Measurements from ENCODE around the gene DDR2. TPM values are rescaled to one million over a fixed set of nuclear protein-coding genes. Genes with fewer than 3 reads are reported as not detected.
"Not testable (repeated sequence)": the region's sequence is repeated elsewhere in the genome, so short reads cannot be mapped to it uniquely, and the experiment has no call there.

The DDR2 gene
- total RNA-seq, 4 donors from 2014 or later = 76.5 to 120 (median 103) TPM

DNA sequence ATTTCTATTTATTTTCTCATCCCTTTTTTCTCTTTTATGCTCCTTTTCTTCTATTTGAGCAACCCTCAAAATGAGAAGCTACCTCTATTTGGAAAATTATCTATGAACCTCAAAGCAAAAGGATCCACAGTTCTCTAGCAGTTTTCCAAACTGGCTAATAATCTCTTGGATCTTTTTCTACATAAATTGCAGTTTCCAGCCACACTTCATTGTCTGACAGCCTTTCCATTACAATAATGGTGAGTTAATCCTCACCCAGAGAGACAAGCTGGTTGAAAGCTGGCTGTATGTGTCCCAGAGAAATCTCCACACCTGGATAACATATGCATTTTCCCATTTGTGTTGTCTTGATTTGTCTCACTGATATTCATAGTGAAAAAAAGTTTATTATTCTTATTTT lies 141.7 kb downstream of the DDR2 start:
- Histone ChIP-seq H3K27ac (no peak overlapping the region), H3K9me3 (no peaks in the 10 kb centered on the region), H3K4me1 (no peaks in the 10 kb centered on the region), H3K36me3 (peaks cover 0 to 79% (median 0%) of the 10 kb centered on the region in 3 donors), H3K27me3 (no peaks in the 10 kb centered on the region), H3K4me3 (no peak overlapping the region)
- TF ChIP-seq EP300 (IDR thresholded peaks at IDR 0.05) = no peak
- no peak for TF ChIP-seq POLR2A (IDR thresholded peaks at IDR 0.05)
- no peak for TF ChIP-seq CTCF (IDR thresholded peaks at IDR 0.05)
- no peak for DNase-seq (ENCODE audit: low spot score in 2 of 2)

DNA sequence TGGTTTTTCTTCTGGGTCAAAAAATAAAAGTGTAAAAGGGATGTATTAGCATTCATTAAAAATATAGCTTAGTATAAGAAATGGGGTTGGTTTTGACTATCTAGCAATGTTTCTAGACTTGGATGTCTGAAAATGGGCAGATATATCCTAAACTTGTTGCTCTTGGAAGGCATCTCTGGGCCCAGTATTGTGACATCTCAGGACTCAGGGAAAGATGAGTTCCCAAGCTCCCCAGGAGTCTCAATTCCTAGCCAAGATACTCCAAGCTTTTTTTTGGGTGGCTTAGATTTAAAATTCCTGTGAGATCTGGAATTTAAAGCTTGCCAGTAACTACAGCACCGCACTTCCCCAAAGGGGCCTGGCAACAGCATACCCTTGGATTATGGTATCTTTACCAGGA lies 146.8 kb downstream of the DDR2 start:
- H3K36me3 ChIP-seq = peaks cover 0 to 66% (median 5%) of the 10 kb centered on the region in 3 donors
- 96 to 97% methylated on average over 1 of the region's 1 CpG for WGBS, 2 donors
- TF ChIP-seq POLR2A (IDR thresholded peaks at IDR 0.05) = no peak
- TF ChIP-seq CTCF (IDR thresholded peaks at IDR 0.05) = no peak

GRCh38 chr1:162782671-162783070 lies 150.4 kb downstream of the DDR2 start:
- Histone ChIP-seq H3K27ac (no peak overlapping the region), H3K27me3 (no peaks in the 10 kb centered on the region), H3K4me3 (no peak overlapping the region), H3K4me1 (no peaks in the 10 kb centered on the region), H3K9me3 (no peaks in the 10 kb centered on the region), H3K36me3 (peaks cover 0 to 41% (median 5%) of the 10 kb centered on the region in 3 donors)
- no peak for DNase-seq (ENCODE audit: low spot score in 2 of 2)
- no peak for TF ChIP-seq CTCF (IDR thresholded peaks at IDR 0.05)

More for the DNA sequence above, 146.8 kb downstream of the DDR2 start:
- no peak overlapping the region for H3K4me3 ChIP-seq
- no peaks in the 10 kb centered on the region for H3K4me1 ChIP-seq
- no peaks in the 10 kb centered on the region for H3K27me3 ChIP-seq
- H3K9me3 ChIP-seq = no peaks in the 10 kb centered on the region
- DNase-seq (ENCODE audit: low spot score in 2 of 2) = no peak
- H3K27ac ChIP-seq = no peak overlapping the region

DNA sequence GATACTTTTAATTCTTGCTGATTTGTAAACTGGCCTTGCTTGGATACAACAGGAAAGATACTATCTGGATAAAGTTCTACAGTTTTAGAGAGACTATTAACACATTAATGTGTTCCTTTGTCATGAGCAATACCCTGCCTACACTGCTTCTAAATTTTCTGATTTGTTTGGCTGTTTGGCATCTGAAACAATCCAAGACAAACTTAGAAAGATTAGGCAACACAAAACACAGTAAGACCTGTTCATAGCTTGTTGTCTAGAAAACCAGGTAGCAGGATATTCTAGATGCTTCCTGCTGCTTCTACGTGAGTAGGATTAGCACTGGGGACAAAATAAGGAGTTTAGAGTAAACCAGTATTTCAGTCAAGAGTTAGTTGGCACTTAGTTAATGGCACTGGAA lies 152.7 kb downstream of the DDR2 start:
- H3K27ac ChIP-seq; H3K27me3 ChIP-seq; DNase-seq (ENCODE audit: low spot score in 2 of 2); H3K4me1 ChIP-seq; H3K9me3 ChIP-seq; H3K4me3 ChIP-seq: not testable (repeated sequence)
- WGBS, 2 donors = 100% methylated on average over 1 of the region's 1 CpG
- H3K36me3 ChIP-seq = peaks cover 0 to 23% (median 5%) of the 10 kb centered on the region in 3 donors

- WGBS, 2 donors = 88 to 91% methylated on average over 1 of the region's 1 CpG
These were observed 156.5 kb downstream of the DDR2 start for GRCh38 chr1:162788783-162789182.

GRCh38 chr1:162790303-162790984 lies 158.2 kb downstream of the DDR2 start, which contains the start of gene HSD17B7:
Gene HSD17B7, plus strand, starts transcription at chr1:162790702. Its CDS starts 99 bp downstream, at chr1:162790801.
- Histone ChIP-seq H3K4me3 (peak within 1 kb of the TSS; percentile 43 to 58 (median 50)), H3K27ac (peak within 1 kb of the TSS; percentile 86 to 94 (median 91))
- H3K9me3 ChIP-seq, H3K4me1 ChIP-seq, H3K36me3 ChIP-seq, H3K27me3 ChIP-seq: not testable (repeated sequence)
- peak in 1 of 2 donors; percentile 75 for TF ChIP-seq POLR2A (IDR thresholded peaks at IDR 0.05)
- TF ChIP-seq EP300 (IDR thresholded peaks at IDR 0.05) = peak; percentile 78 to 89
- TF ChIP-seq CTCF (IDR thresholded peaks at IDR 0.05) = peak in 1 of 5 experiments; percentile 44
- WGBS, 2 donors = 2% methylated on average over 10 to 21 of the region's 49 CpGs
- peak; percentile 49 to 63 for DNase-seq (ENCODE audit: low spot score in 2 of 2)

More at GRCh38 chr1:162788783-162789182, 156.5 kb downstream of the DDR2 start:
- H3K27ac ChIP-seq; H3K4me1 ChIP-seq; H3K27me3 ChIP-seq; H3K9me3 ChIP-seq; H3K4me3 ChIP-seq; H3K36me3 ChIP-seq; DNase-seq (ENCODE audit: low spot score in 2 of 2): not testable (repeated sequence)

DNA sequence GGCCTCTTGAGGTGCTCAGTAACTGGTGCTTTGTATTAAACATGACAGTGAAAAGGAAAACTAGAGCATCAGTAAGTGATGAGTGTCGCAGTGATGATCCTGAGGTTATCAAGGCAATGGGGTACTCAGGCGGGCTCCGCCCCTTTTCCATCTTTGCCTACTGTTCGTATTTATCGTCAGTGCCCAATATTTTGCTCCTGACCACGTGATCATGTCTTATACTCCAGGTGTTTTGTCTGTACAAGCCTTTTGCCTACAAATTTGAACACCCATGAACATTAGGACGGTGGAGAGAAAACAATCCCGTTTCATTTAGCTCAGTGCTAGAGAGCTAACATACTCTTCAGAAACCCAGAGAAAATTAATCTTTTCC lies 158.7 kb downstream of the DDR2 start:
- H3K9me3 ChIP-seq; H3K27me3 ChIP-seq; DNase-seq (ENCODE audit: low spot score in 2 of 2); H3K4me1 ChIP-seq; H3K36me3 ChIP-seq: not testable (repeated sequence)
- H3K4me3 ChIP-seq = peak overlapping the region; percentile 39 to 58 (median 50)
- peak overlapping the region; percentile 73 to 94 (median 80) for H3K27ac ChIP-seq
- WGBS, 2 donors = 0% methylated on average over 6 of the region's 8 CpGs; no CpG with 5 or more reads in 1 of the 2 donors

DNA sequence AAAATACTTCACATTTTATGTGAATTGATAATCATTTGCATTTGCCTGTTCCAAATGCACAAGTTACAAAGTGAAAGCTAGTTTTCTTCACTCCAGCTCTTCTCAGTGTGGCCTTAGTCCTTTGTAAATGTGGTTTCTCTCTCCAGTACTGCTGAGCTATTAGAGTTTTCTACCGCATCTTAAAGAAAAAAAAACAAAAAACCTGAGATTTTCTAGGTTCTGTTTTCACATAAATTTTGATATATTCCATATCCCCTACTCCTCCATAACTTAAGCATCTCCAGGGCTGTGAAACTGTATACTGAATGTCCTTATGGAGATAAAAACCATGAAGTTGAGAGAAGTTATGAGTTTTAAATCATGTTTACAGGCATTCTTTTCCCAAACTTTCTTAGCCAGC lies 162.0 kb downstream of the DDR2 start:
- H3K27ac ChIP-seq; DNase-seq (ENCODE audit: low spot score in 2 of 2); H3K4me1 ChIP-seq; H3K9me3 ChIP-seq; H3K27me3 ChIP-seq; H3K4me3 ChIP-seq: not testable (repeated sequence)
- H3K36me3 ChIP-seq = peaks cover 0 to 14% (median 0%) of the 10 kb centered on the region in 3 donors
- WGBS, 2 donors = 45 to 47% methylated on average over 1 of the region's 1 CpG

- WGBS, 2 donors = 60 to 65% methylated on average over 4 of the region's 4 CpGs
- not testable (repeated sequence) for H3K27ac ChIP-seq; H3K4me1 ChIP-seq; H3K27me3 ChIP-seq; H3K4me3 ChIP-seq; H3K9me3 ChIP-seq; DNase-seq (ENCODE audit: low spot score in 2 of 2)
- peaks cover 0 to 33% (median 0%) of the 10 kb centered on the region in 3 donors for H3K36me3 ChIP-seq
These were observed 164.5 kb downstream of the DDR2 start for GRCh38 chr1:162796617-162797279.
